Liver (tissue), 3 donors: ENCODE measurements around the gene ARRDC5.

Experiments used
- ATF3 ChIP-seq: IDR thresholded peaks from 2 replicates; pipeline ENCODE4 v1.6.1; 2016; ENCODE audit warnings: antibody characterized with exemption
- CTCF ChIP-seq: fragments of 150-350 bp; IDR thresholded peaks from 2 replicates; pipeline ENCODE4 v1.5.1; 2017; ENCODE audit warnings: improper control_type of control experiment, low read depth, low read length; ENCODE audit not compliant: missing input control
- TAF1 ChIP-seq: conservative IDR thresholded peaks from 2 replicates; pipeline ENCODE4 v1.6.1; 2016; ENCODE audit warnings: antibody characterized with exemption, mild to moderate bottlenecking
- YY1 ChIP-seq: IDR thresholded peaks from 2 replicates; pipeline ENCODE4 v1.6.1; 2016; ENCODE audit warnings: antibody characterized with exemption, mild to moderate bottlenecking
- TF ChIP-seq, protein P1 (sequence below): IDR thresholded peaks from 2 replicates; pipeline ENCODE4 v1.6.1; 2016; ENCODE audit warnings: antibody characterized with exemption
- donor health status: healthy.
- donor health status: healthy.

GRCh38 chr19:4879041-4879440, 23.7 kb downstream of the ARRDC5 start:
- TF ChIP-seq, protein P1, sequence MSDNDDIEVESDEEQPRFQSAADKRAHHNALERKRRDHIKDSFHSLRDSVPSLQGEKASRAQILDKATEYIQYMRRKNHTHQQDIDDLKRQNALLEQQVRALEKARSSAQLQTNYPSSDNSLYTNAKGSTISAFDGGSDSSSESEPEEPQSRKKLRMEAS, result no peak
- TF ChIP-seq CTCF (no peak), ATF3 (no peak), TAF1 (no peak), YY1 (no peak)
